ENCODE data around the gene SCAP.

The SCAP gene

GRCh38 chr3:47414161-47414564 is 61.6 kb downstream of the SCAP start:
- no peak for DNase-seq (ENCODE audit: low spot score)

GRCh38 chr3:47413751-47414150 is 62.0 kb downstream of the SCAP start:
- no peak for DNase-seq (ENCODE audit: low spot score)

- no peak for DNase-seq (ENCODE audit: low spot score)
Observed at GRCh38 chr3:47412842-47413520, 62.8 kb downstream of the SCAP start.

GRCh38 chr3:47412453-47412756 is 63.3 kb downstream of the SCAP start:
- DNase-seq (ENCODE audit: low spot score): no peak

- no peak for DNase-seq (ENCODE audit: low spot score)
Observed at GRCh38 chr3:47411696-47412452, 63.9 kb downstream of the SCAP start.

GRCh38 chr3:47410801-47411646 is 64.7 kb downstream of the SCAP start:
- no peak for DNase-seq (ENCODE audit: low spot score)

GRCh38 chr3:47410417-47410720 is 65.4 kb downstream of the SCAP start:
- no peak for DNase-seq (ENCODE audit: low spot score)

- DNase-seq (ENCODE audit: low spot score): no peak
Observed at GRCh38 chr3:47409688-47410416, 65.9 kb downstream of the SCAP start.

GRCh38 chr3:47409284-47409683 is 66.5 kb downstream of the SCAP start:
- DNase-seq (ENCODE audit: low spot score): no peak

- DNase-seq (ENCODE audit: low spot score): no peak
Observed at GRCh38 chr3:47408839-47409229, 66.9 kb downstream of the SCAP start.

- DNase-seq (ENCODE audit: low spot score): no peak
Observed at GRCh38 chr3:47407896-47408838, 67.6 kb downstream of the SCAP start.

- DNase-seq (ENCODE audit: low spot score): no peak
Observed at GRCh38 chr3:47407237-47407636, 68.5 kb downstream of the SCAP start.

- DNase-seq (ENCODE audit: low spot score): no peak
Observed at GRCh38 chr3:47406762-47407149, 69.0 kb downstream of the SCAP start.

GRCh38 chr3:47405820-47406761 is 69.7 kb downstream of the SCAP start:
- no peak for DNase-seq (ENCODE audit: low spot score)

- no peak for DNase-seq (ENCODE audit: low spot score)
Observed at GRCh38 chr3:47404955-47405790, 70.6 kb downstream of the SCAP start.

GRCh38 chr3:47404431-47404876 is 71.3 kb downstream of the SCAP start:
- no peak for DNase-seq (ENCODE audit: low spot score)

- DNase-seq (ENCODE audit: low spot score): no peak
Observed at GRCh38 chr3:47399531-47400270, 76.0 kb downstream of the SCAP start.

GRCh38 chr3:47399016-47399415 is 76.7 kb downstream of the SCAP start:
- DNase-seq (ENCODE audit: low spot score): no peak

GRCh38 chr3:47398228-47398627 is 77.5 kb downstream of the SCAP start:
- no peak for DNase-seq (ENCODE audit: low spot score)

All from HuH-7.5 (cell line).